Measurements from ENCODE around the gene ARHGEF4. TPM values are rescaled to one million over a fixed set of nuclear protein-coding genes. Genes with fewer than 3 reads are reported as not detected.

The ARHGEF4 gene
- total RNA-seq, 1 experiment from 2014 or later, result 26.6 TPM

GRCh38 chr2:131039535-131039907 lies 202.8 kb downstream of the ARHGEF4 start (continued):
- TF ChIP-seq, protein P1, sequence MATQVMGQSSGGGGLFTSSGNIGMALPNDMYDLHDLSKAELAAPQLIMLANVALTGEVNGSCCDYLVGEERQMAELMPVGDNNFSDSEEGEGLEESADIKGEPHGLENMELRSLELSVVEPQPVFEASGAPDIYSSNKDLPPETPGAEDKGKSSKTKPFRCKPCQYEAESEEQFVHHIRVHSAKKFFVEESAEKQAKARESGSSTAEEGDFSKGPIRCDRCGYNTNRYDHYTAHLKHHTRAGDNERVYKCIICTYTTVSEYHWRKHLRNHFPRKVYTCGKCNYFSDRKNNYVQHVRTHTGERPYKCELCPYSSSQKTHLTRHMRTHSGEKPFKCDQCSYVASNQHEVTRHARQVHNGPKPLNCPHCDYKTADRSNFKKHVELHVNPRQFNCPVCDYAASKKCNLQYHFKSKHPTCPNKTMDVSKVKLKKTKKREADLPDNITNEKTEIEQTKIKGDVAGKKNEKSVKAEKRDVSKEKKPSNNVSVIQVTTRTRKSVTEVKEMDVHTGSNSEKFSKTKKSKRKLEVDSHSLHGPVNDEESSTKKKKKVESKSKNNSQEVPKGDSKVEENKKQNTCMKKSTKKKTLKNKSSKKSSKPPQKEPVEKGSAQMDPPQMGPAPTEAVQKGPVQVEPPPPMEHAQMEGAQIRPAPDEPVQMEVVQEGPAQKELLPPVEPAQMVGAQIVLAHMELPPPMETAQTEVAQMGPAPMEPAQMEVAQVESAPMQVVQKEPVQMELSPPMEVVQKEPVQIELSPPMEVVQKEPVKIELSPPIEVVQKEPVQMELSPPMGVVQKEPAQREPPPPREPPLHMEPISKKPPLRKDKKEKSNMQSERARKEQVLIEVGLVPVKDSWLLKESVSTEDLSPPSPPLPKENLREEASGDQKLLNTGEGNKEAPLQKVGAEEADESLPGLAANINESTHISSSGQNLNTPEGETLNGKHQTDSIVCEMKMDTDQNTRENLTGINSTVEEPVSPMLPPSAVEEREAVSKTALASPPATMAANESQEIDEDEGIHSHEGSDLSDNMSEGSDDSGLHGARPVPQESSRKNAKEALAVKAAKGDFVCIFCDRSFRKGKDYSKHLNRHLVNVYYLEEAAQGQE (IDR thresholded peaks at IDR 0.05; ENCODE audit: low read depth), result no peak
- TF ChIP-seq ELF1 (IDR thresholded peaks at IDR 0.05; ENCODE audit: borderline replicate concordance, low read depth), result no peak
- no peak for TF ChIP-seq POLR2AphosphoS5 (IDR thresholded peaks at IDR 0.05; ENCODE audit: low read depth, low read length)
- no peak for TF ChIP-seq EGR1 (IDR thresholded peaks at IDR 0.05; ENCODE audit: low read depth)
- no peak for TF ChIP-seq EZH2phosphoT487 (IDR thresholded peaks at IDR 0.05; ENCODE audit: borderline replicate concordance)
- no peak for TF ChIP-seq MAX (IDR thresholded peaks at IDR 0.05)
- no peak for TF ChIP-seq POLR2A (IDR thresholded peaks at IDR 0.05; ENCODE audit: borderline replicate concordance, extremely low read depth, insufficient read depth, insufficient read length)

DNA sequence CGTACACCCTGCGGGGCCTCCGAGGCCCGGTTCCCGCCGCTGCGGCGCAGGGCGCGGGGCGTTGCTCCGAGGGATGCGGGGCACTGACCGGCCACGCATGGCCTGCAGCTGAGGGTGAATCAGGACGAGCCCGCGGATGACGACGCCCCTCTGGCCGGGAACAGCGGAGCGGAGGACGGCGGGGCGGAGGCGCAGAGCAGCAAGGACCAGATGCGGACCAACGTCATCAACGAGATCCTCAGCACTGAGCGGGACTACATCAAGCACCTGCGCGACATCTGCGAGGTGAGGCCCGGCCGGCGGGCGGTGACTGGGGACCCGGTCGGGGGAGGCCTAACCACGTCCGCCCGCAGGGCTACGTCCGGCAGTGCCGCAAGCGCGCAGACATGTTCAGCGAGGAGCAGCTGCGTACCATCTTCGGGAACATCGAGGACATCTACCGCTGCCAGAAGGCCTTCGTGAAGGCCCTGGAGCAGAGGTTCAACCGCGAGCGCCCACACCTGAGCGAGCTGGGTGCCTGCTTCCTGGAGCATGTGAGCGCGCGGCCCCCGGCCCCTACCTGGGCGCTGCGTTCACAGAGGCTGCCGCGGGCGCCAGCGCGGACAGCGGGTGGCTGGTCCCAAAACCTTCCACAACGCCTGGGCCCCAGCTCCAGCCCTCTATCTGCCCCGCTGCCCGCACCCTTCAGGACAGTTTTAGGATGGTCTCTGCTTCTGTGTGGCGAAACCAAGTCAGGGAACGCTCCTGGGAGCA lies 203.4 kb downstream of the ARHGEF4 start:
- no TSS peak for BruUV-seq (replicated peaks)
- no peak overlapping the region for H3K9ac ChIP-seq (ENCODE audit: low read length)
- H3K4me3 ChIP-seq (replicated peaks in 1 of 2; ENCODE audit: low read depth in 1 of 2, low read length in 2 of 2), result no peak overlapping the region
- H4K20me1 ChIP-seq (ENCODE audit: insufficient read depth), result no peaks in the 10 kb centered on the region
- CTCF ChIA-PET, result no interaction called here
- no peak overlapping the region for H2AFZ ChIP-seq (ENCODE audit: low read depth, low read length, poor library complexity, severe bottlenecking)
- POLR2A ChIA-PET, result no interaction called here
- H3K79me2 ChIP-seq (ENCODE audit: insufficient read depth, low read length), result no peaks in the 10 kb centered on the region
- no peak for DNase-seq (ENCODE audit: low read depth, low spot score)
- 0 out of 4 replicates have a peak, but pooled peaks cover 0 to 5% of the 10 kb centered on the region in 2 experiments for H3K4me1 ChIP-seq (ENCODE audit: control insufficient read depth in 1 of 2, insufficient read depth in 2 of 2, low read length in 2 of 2)
- no peaks in the 10 kb centered on the region for H3K27me3 ChIP-seq (ENCODE audit: insufficient read depth, low read length)
- RAD21 ChIA-PET (ENCODE audit: low non-redundant PET in 1 of 2, low total read pairs in 2 of 2, uncharacterized antibody in 2 of 2, unreplicated experiment in 2 of 2), result no interaction called here
- H3K36me3 ChIP-seq (ENCODE audit: control insufficient read depth in 1 of 2, insufficient read depth in 2 of 2, low read length in 2 of 2), result peaks cover 0 to 2% of the 10 kb centered on the region in 2 experiments; a peak in 1 of 4 replicates
- H3K4me2 ChIP-seq (ENCODE audit: low read length), result no peak overlapping the region
- H3K9me3 ChIP-seq (ENCODE audit: control insufficient read depth in 1 of 2, insufficient read depth in 1 of 2, low read depth in 1 of 2, low read length in 2 of 2), result no peaks in the 10 kb centered on the region
- H3K9me2 ChIP-seq (ENCODE audit: insufficient read depth), result no peaks in the 10 kb centered on the region
- intact Hi-C loops (cut with micrococcal nuclease), result no loop called here
- ATAC-seq, result no peak
- H3K27ac ChIP-seq (ENCODE audit: low read depth, low read length), result no peak overlapping the region
- TF ChIP-seq SRF (IDR thresholded peaks at IDR 0.05; ENCODE audit: low read depth) (no peak), SP1 (IDR thresholded peaks at IDR 0.05; ENCODE audit: low read depth) (no peak), CEBPB (IDR thresholded peaks at IDR 0.05; ENCODE audit: low read depth) (no peak), CBX3 (IDR thresholded peaks at IDR 0.05; ENCODE audit: low read depth) (no peak), JUND (IDR thresholded peaks at IDR 0.05) (no peak), TCF7L2 (IDR thresholded peaks at IDR 0.05; ENCODE audit: borderline replicate concordance, extremely low read depth, insufficient read depth, insufficient read length) (no peak), EGR1 (IDR thresholded peaks at IDR 0.05; ENCODE audit: low read depth) (no peak), ZFX (IDR thresholded peaks at IDR 0.05) (no peak), MAX (IDR thresholded peaks at IDR 0.05) (no peak)
- TF ChIP-seq, protein P1 (IDR thresholded peaks at IDR 0.05; ENCODE audit: low read depth), result no peak
- TF ChIP-seq, protein P2, sequence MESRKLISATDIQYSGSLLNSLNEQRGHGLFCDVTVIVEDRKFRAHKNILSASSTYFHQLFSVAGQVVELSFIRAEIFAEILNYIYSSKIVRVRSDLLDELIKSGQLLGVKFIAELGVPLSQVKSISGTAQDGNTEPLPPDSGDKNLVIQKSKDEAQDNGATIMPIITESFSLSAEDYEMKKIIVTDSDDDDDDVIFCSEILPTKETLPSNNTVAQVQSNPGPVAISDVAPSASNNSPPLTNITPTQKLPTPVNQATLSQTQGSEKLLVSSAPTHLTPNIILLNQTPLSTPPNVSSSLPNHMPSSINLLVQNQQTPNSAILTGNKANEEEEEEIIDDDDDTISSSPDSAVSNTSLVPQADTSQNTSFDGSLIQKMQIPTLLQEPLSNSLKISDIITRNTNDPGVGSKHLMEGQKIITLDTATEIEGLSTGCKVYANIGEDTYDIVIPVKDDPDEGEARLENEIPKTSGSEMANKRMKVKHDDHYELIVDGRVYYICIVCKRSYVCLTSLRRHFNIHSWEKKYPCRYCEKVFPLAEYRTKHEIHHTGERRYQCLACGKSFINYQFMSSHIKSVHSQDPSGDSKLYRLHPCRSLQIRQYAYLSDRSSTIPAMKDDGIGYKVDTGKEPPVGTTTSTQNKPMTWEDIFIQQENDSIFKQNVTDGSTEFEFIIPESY (IDR thresholded peaks at IDR 0.05; ENCODE audit: extremely low read depth, insufficient replicate concordance, low read length), result no peak

Measured in HCT116 (cell line).